GM18907 (cell line): ENCODE data around the gene KTN1.

Source experiments
- ATAC-seq: cut with Tn5 transposase; IDR thresholded peaks from one replicate; pipeline ENCODE4 v1.9.1; 2021; ENCODE audit warnings: mild to moderate bottlenecking, moderate library complexity; ENCODE audit not compliant: unreplicated experiment

The KTN1 gene

DNA sequence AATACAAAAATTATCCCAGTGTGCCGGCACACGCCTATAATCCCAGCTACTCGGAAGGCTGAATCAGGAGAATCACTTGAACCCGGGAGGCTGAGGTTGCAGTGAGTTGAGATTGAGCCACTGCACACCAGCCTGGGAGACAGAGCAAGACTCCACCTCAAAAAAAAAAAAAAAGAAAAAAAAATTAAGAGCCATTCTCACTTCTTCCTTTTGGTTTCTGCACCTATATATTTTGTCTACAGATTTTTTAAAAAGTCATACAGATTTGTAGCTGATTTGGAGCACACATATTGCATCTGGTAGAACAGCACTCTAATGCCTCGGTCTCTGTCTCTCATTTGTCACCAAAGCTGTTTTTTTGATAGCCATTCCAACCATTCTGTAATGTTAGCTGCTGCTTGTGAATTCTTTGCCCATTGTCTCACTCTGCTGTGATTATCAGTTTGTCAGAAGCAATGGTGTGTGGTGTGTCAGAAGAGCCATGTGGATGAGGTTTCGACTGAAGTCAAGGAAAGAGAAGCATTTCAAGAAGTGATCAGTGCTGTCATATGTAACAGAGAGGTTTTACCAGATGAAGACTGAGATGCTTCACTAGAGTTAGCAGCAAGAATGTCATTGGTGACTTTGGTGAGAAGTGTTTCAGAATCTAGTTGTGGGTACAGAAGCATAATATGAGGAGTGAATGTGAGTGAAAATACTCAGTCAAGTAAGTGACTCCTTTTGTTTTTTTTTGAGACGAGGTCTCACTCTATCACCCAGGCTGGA is 8.7 kb upstream of the KTN1 start:
- ATAC-seq, result peak; percentile 55

DNA sequence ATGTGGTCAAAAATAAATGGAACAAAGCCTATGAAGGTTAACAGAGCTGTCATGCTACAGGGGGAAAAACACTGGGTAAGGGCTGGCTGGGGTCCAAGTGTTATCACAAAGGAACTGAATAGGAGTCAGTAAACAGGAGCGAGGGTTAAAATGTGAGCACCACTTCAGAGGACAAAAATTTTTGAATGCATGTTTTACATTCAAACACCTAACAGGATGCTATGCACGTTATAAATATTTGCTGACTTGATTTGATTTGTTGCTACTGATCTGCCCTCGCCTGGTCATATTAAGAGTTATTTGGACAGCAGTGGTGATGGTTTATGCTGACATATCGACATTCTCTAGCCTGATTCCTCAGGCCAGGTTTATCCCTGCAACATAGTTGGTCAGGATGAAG is 7.4 kb upstream of the KTN1 start:
- no peak for ATAC-seq

DNA sequence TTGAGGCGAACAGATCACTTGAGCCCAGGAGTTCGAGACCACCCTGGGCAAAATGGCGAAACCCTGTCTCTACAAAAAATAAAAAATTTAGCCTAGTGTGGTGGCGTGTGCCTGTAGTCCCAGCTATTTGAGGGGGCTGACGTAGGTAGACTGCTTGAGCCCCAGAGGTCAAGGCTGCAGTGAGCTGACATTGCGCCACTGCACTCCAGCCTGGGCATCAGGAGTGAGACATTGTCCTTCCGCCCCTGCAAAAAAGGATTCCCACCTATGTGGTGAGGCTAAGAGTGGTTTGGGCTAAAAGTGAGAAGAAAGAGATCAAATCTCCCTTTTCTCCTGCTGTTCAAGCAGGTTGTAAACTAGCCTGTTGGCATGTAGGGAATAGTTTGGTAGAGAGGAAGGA is 5.0 kb upstream of the KTN1 start:
- ATAC-seq, result no peak

DNA sequence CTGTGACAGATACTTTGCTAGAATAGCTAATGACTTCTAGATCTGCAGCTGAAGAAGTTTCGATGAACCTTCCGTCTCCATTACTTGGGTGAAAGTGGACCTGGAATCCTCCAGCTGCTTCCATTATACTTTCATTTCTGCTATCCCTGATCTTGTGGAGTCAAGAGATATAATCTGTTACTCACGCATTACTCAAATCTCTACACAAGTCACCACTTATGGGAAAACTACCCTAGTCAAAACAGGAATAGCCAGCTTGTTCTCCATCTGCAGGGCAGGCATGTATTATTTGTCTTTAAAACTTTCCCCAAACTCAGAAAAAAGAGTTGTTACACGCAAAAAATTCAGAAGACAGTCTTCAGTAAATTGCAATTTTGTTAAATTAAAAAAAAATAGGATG is 2.8 kb upstream of the KTN1 start:
- no peak for ATAC-seq

DNA sequence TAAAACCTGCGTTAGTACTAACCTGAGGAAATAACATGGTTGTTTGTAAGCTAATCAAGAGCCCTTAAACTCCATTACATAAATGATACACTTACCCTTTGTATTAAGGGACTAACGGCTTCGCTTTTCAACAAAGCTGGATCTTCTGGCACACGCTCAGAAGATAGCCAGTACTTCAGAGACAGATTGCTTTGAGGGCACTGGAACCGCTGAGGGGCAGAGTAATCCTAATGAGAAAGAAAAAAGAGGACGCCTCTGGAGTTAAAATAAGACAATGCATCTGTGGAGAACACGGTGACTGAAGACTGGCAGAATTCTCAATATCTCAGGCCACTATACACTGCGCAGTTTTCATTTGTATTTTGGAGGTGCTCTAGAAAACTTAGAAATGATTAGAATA is 1.5 kb upstream of the KTN1 start:
- no peak for ATAC-seq

DNA sequence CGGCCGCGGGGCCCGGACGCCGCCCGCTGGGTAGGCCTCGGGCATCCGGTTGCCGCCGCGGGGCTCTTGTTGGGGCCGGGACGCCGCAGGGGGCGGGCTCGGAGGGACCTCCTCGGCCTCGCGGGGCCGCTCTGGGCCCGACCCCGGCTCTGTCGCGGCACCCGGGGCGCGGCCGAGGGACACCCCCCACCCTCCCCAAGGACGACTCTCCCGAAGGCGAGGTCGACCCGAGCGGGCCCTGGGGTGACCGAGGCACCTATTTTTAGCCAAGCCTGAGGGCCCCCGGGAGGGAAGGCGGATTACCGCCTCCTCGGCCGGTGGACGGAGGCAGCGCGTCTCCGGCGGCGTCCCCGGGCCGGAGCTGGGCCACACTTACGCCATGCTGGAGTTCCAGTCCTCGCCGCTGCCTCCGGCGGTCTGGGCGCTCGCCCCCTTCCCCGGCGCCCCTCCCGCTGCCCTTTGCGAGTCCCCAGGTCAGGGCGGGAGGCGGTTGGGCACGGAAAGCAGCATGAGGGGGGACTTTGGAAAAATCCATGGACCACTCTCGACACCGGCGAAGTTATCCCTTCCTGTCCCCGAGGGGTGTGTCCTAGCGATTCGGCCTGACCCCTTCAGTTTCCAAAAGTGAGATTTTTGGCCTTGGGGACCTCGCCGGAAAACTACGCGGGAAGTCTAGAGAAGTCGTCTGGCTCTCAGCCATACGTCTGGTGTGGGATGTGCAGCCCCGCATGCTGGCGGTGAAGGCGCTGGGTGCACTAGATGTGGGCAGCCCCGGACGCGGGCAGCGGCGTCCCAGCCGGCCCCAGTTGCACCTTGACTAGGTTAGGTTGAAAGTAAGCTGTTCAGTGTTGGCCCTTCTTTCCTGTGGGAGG is 699 bp downstream of the KTN1 start:
- ATAC-seq, result peak; percentile 59

DNA sequence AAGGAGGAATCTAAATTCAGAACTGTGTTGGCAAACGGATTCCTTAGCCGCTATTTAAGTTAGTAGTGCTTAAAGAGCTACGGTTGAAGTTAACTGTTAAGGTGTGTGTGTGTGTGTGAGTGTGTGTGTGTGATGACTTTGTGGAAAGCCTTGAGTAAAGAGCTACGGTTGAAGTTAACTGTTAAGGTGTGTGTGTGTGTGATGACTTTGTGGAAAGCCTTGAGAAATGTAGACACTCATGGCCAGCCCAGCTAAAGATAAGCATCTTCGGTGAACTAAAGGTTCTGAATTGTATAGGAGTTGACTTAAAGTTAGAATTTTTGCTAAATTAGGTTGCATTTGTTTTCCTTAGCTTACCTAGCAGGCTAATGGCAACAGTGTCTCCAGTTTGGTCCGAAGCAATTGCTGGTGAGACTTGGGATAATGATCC is 1.4 kb downstream of the KTN1 start:
- no peak for ATAC-seq

DNA sequence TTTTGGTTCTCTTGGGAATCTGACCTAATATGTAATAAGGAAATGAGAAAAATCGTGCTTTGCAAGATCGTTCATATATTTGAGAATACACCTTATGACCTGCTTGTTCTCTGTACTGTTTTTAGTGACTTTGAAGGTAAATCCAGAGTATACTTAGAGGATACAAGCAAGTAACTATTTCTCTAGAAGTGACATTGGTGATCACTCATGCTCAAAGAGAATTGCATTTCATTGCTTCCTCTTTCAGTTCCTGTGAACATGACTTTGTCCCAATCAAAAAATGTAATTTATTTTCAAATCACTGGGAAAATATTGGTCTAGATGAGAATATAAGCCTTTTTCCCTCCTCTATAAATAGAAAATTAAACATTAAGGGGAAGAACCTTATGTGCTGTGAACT is 2.7 kb downstream of the KTN1 start:
- peak; percentile 27 for ATAC-seq

DNA sequence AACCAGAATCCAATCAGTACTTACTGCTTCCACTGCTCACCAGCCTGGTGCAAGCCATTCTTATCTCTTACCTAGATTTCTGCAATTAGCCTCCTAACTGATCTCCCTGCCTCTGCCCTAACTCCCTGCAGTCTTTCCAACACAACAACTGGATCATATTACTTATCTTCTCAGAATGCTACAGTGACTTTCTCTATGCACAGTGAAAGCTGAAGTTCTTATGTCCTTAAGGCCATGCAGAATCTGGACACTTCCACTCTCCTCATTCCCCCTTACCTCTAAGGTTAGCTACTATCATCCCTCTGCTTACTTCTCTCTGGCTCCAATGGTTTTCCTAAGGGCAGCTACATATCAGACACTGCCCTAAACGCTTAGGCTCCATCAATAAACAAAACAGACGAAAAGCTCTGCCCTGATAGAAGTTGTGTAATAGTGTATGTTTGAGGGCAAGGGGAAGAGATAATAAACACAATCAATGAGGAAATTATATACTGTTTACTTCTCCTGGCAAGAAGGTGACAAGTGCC is 4.0 kb downstream of the KTN1 start:
- no peak for ATAC-seq

DNA sequence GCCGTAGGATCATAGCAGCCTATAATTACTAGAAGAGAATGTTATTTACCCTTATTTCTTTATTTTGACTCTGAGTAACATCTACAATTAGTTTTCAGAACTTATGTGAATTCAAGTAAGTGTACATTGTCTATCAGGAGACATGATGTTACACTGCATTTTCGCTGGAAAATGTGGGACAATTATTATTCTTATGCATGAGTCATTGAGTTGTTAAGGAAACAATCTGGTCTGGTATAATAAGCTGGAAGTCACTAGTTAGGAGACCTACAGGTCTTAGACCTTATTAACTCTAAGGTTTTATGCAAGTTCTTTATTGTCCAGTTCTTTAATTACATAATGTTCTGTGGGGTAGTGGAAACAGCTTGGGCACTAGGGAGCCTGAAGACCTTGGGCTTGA is 5.8 kb downstream of the KTN1 start:
- ATAC-seq, result no peak

DNA sequence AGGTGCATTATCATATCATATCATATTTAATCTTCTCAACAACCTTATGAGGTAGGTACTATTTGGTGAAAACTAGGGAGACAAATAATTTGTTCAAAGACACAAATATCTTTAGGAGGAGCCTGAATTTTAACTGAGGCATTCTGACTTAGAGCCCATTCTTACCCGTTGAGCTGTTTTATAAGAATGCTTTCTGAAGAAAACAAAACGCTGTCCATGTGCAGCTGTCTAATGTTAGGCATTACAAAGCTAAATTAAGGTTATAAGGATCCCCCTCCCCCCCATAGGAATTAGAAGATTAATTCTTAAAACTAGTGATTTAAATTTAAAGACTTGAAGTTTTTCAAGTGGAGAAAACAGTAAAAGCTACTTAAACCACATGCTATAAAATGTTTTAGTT is 6.4 kb downstream of the KTN1 start:
- ATAC-seq, result no peak

DNA sequence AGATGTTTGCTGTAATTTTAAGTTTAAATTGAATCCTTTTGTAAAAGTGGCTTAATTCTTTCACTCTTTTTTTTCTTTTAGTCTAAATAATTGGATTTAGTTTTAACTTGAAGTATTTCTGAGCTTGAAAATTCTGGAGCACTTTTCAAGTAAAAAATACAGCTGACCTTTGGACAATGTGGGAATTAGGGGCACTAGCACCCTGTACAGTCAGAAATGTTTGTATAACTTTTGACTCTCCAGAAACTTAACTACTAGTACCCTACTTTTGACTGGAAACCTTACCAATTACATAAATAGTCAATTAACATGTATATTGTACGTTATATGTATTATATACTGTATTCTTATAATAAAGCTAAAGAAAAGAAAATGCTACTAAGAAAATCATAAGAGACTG is 7.8 kb downstream of the KTN1 start:
- ATAC-seq, result no peak

DNA sequence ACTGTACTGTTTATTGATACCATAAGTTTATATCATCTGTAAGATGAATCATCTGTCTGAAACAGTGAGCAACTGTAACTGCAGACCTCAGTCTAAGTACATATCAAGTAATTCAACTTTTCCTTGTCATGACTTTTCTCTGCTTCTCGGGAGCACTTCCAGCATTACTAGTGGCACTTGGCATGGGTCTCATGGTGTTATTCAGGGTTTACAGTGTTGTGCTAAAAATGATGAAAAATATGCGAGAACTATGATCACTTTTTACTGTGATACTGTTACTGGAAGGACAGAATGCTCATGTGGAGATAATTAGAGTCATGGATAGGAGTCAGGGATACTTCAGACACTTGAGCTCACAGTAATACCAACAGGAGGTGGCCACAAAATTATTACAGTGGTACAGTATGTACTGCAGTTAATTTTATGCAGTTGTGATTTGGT is 8.3 kb downstream of the KTN1 start:
- no peak for ATAC-seq

DNA sequence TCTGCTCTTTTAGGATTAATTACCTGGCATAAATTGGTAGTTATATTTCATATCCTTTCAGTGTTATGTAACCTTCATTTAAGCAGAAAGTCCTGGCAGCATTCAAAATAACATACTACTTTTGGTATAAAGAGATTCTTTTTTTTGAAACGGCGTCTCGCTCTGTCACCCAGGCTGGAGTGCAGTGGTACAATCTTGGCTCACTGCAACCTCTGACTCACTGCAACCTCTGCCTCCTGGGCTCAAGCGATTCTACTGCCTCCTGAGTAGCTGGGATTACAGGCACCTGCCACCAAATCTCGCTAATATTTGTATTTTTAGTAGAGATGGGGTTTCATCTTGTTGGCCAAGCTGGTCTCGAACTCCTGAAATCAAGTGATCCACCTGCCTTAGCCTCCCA is 9.2 kb downstream of the KTN1 start:
- no peak for ATAC-seq

DNA sequence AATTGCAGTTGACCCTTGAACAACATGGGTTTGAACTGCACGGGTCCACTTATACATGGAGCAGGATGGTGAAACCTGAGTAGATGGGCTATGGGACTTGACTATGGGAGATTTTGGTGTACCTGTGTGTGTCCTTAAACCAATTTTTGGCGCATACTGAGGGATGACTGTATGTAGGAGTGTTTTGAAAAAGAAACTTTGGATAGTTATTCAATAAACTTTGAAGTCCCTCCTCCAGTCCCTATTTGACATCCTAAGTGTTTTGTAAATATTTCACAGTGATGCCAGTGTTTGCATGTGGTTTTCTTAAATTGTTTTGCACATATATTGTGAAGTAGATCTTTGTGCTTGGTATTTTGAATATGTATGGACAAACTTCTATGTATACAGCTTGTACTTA is 12.4 kb downstream of the KTN1 start:
- ATAC-seq, result no peak

DNA sequence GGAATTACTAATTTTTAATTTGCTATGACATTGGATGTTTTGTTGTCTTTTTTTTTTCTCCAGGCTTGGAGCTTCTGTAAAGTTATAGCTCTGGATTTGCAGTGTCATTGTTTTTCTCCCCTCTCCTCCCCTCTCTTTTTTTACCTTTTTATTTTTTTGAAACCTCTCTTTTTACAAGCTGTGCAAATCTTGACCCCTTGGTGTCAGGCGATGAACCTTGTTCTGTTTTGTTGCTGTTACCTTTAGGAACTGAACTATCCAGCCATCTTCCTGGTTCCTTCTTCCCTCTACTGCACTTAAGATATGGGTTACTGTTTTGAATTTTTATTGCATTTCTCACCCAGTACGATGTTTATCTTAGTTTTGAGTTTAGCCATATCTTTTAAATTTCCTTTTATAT is 13.7 kb downstream of the KTN1 start:
- no peak for ATAC-seq

DNA sequence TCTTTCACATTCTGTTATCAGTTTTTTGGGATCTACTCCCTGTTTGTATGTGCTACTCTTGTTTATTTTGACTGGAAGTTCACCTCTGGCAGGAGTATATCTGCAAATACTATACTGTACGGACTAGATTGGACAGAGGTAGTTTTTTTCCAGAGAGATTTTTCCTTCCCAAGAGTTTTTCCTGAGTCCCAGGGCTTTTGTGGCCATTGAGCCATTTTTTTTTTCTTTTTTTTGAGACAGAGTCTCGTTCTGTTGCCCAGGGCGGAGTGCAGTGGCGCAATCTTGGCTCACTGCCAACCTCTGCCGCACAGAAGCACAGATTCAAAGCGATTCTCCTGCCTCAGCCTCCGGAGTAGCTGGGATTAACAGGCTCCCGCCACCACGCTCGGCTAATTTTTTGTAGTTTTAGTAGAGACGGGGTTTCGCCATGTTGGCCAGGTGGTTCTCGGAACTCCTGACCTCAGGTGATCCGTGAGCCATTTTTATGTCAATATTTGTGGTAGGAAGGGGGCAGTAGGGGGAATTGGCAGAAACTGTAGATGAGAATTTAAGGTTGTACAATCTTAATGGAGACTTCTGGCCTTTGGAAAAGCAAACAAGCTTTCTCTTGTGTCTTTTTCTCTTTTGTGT is 19.4 kb downstream of the KTN1 start:
- ATAC-seq, result no peak

DNA sequence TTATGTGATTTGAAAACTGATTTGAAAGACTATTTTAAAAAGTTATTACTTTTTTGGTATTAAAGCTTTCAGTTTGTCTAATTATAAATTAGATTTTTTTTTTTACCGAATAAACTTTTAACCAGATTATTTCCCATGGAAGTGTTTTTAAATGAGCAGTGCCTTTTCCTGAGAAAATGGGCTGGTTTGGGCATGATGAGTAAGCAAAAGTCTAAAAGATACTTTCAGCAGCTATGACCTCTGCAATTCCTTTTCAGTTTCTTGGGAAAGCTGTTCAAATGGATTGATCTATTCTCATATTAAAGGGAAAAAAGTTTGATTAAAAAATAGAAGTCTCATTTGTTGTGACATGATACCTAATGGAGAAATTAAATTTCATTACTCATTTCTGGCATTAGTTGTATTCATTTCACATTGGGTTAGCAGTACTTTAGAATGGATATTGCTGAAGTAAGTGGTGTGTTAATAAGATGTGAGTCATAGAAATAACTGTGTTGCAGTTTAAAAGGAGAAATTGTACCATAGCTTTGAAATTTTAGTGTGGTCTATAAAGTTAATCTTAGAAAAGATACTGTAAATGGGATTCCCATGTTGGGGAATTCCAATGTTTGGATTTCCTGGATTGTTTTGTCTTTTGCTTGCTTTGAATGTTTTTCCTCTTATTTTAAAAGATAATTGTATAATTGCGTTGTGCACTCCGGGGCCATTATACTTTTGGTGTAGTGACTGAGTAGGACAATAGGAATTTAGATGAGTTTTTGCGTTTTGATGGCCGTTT is 21.0 kb downstream of the KTN1 start:
- no peak for ATAC-seq

DNA sequence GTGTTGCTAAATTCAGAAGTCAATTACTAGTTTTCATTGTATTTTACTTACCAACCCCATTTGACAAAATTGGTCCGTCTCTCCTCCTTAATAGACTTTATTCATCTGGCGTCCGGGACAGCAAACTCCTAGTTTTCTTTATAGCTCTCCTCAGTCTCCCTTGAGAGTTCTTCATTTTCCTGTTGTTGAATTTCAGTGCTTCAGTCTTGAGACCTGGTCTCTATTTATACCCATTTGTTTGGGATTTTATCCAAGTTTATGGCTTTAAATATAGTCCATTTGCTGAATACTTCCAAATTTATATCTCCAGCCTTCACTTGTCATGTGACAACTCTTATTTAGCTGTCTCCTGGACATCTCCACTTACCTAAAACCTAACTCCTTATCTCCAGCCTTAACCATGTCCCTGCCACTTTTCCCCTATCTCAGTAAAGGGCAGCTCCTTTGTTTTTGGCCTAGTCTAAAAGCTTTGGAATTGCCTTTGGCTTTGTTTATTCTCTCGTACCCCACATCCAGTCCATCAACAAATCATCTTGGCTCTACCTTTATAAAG is 23.5 kb downstream of the KTN1 start:
- no peak for ATAC-seq

DNA sequence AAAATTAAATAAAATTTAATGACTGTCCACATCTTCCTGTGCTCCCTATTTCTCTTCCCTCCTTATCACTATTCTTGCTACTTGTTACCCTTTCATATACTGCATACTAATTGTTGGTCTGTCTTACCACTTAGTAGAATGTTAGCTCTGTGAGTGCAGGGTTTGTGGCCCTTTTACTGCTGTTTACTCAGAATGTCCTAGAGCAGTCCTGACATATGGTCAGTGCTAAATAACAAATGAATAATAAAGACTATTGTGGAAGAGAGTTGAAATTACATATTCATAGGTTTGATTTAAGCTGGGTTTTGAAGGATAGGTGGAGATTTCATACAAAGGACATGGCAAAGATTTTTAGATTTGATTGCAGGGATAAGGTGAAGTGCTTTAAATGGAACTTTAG is 24.5 kb downstream of the KTN1 start:
- no peak for ATAC-seq
